CD4-positive, alpha-beta T cell treated with Interleukin-6 at 100 ng/mL for 8 hours (primary cell): Measurements from ENCODE around the gene STRIT1.
"Not testable (repeated sequence)": the region's sequence is repeated elsewhere in the genome, so short reads cannot be mapped to it uniquely, and the experiment has no call there.

Source experiments
- DNase-seq: peaks from one replicate; pipeline ENCODE4 v3.0.0-alpha.2; 2020; ENCODE audit warnings: mixed read lengths, low spot score

Gene STRIT1

GRCh38 chr3:155313300-155313699 is 19.8 kb upstream of the STRIT1 start:
- no peak for DNase-seq

GRCh38 chr3:155312781-155313180 is 19.3 kb upstream of the STRIT1 start:
- DNase-seq, result no peak

GRCh38 chr3:155309581-155309980 is 16.1 kb upstream of the STRIT1 start:
- no peak for DNase-seq

GRCh38 chr3:155308831-155309230 is 15.3 kb upstream of the STRIT1 start:
- no peak for DNase-seq

- no peak for DNase-seq
Measured at GRCh38 chr3:155307183-155307582, 13.7 kb upstream of the STRIT1 start.

GRCh38 chr3:155304394-155304793 is 10.9 kb upstream of the STRIT1 start:
- DNase-seq, result no peak

GRCh38 chr3:155303540-155304097 is 10.1 kb upstream of the STRIT1 start:
- DNase-seq, result no peak

GRCh38 chr3:155302891-155303290 is 9.4 kb upstream of the STRIT1 start:
- no peak for DNase-seq

GRCh38 chr3:155302481-155302880 is 9.0 kb upstream of the STRIT1 start:
- DNase-seq, result no peak

- no peak for DNase-seq
Measured at GRCh38 chr3:155297100-155297499, 3.6 kb upstream of the STRIT1 start.

- no peak for DNase-seq
Measured at GRCh38 chr3:155296413-155296812, 2.9 kb upstream of the STRIT1 start.

- DNase-seq, result no peak
Measured at GRCh38 chr3:155292693-155293092, 790 bp downstream of the STRIT1 start.

GRCh38 chr3:155292133-155292532 is 1.4 kb downstream of the STRIT1 start:
- DNase-seq, result no peak

GRCh38 chr3:155286736-155287135 is 6.7 kb downstream of the STRIT1 start:
- no peak for DNase-seq

- no peak for DNase-seq
Measured at GRCh38 chr3:155285936-155286335, 7.5 kb downstream of the STRIT1 start.

GRCh38 chr3:155283092-155284056 is 10.1 kb downstream of the STRIT1 start:
- DNase-seq, result no peak

GRCh38 chr3:155282385-155283091 is 10.9 kb downstream of the STRIT1 start:
- no peak for DNase-seq

- DNase-seq, result no peak
Measured at GRCh38 chr3:155281912-155282311, 11.6 kb downstream of the STRIT1 start.

- not testable (repeated sequence) for DNase-seq
Measured at GRCh38 chr3:155276089-155276488, 17.4 kb downstream of the STRIT1 start.

GRCh38 chr3:155275159-155275754 is 18.2 kb downstream of the STRIT1 start:
- not testable (repeated sequence) for DNase-seq

- DNase-seq, result not testable (repeated sequence)
Measured at GRCh38 chr3:155274435-155274834, 19.0 kb downstream of the STRIT1 start.

GRCh38 chr3:155271343-155271613 is 22.2 kb downstream of the STRIT1 start:
- no peak for DNase-seq
